GM12801 (cell line): ENCODE measurements around the gene MRPL40.

Source experiments
- TF ChIP-seq, protein P1 (sequence below): IDR thresholded peaks from one replicate; pipeline ENCODE4 v1.5.1; 2011; ENCODE audit warnings: control low read depth; ENCODE audit not compliant: insufficient read length; ENCODE audit errors: extremely low read depth

Gene MRPL40

DNA sequence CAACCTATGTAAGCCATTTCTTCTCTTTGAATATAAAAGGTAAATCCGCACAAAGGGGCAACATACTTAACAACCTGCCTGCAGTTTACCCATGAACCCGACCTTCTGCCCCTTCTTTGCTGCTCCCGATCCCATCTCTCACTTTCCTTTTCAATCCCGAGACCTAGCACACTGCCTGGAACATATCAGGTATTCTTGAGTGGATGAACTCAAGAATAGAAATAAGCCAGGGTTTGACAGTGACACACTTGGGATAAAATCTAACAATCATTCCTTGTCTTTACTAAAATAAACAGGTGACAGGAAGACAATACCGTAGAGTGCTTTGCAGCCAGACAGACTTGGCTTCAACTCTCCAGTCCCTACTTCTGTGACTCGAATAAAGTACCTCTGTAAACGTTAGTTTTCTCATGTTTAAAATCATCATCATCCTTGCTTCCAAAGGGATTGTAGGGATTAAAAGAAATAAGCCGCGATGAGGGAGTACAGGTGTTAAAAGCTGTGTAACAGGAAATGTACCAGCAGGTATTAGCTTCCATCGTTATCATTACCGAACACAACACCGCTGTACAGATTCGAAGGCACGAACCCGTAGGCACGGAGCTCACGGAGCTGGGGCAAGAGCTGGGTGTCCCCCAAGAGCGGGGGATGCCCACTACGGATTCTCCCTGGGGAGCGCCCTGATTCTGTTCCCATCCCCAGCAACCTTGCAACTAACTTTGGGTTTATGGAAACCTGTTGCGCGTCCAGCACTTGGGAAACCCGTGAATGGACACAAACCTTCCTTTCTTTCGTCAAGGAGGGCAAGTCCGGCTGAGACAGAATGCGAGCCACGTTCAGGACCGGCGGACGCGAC is 45.9 kb downstream of the MRPL40 start:
- TF ChIP-seq, protein P1, sequence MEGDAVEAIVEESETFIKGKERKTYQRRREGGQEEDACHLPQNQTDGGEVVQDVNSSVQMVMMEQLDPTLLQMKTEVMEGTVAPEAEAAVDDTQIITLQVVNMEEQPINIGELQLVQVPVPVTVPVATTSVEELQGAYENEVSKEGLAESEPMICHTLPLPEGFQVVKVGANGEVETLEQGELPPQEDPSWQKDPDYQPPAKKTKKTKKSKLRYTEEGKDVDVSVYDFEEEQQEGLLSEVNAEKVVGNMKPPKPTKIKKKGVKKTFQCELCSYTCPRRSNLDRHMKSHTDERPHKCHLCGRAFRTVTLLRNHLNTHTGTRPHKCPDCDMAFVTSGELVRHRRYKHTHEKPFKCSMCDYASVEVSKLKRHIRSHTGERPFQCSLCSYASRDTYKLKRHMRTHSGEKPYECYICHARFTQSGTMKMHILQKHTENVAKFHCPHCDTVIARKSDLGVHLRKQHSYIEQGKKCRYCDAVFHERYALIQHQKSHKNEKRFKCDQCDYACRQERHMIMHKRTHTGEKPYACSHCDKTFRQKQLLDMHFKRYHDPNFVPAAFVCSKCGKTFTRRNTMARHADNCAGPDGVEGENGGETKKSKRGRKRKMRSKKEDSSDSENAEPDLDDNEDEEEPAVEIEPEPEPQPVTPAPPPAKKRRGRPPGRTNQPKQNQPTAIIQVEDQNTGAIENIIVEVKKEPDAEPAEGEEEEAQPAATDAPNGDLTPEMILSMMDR: no peak

- TF ChIP-seq, protein P1: no peak
These were observed 46.6 kb downstream of the MRPL40 start, which contains the start of gene UFD1 for GRCh38 chr22:19478901-19479354. UFD1 (minus strand) TSS chr22:19479193; CDS start chr22:19479085, 108 bp downstream.

DNA sequence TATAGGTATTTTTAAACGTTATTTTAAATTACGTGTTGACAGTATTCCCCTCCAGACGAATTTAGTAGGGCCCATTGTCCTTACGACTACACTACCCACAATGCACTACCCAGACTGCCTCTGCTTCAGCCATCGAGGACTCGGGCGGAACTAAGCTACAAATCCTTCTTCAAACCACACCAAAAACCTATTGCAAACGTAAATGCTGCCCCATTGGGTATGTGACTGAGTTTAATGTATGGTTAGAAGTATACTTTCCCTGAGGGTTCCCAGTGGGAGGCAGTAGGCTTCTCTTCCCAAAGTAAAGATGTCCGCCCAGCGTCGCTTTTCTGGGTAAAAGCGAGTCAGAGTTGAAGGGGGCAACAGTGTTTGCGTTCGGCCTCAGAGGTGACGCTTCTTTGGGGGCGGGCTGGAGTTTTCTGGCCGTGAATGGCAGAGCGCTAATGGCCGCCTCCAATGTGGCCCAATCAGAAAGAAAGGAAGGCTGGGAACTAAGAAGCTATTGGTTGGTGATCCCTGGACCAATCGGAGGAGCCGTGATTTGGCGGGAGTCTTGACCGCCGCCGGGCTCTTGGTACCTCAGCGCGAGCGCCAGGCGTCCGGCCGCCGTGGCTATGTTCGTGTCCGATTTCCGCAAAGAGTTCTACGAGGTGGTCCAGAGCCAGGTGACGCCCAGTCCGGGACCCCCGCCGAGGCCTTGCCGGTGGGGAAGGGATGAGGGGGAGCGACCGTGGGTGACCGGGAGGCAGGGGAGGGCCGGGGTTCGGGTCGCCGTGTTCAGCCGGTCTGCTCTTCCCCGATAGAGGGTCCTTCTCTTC is 47.2 kb downstream of the MRPL40 start, which contains the start of gene CDC45:
CDC45 (plus strand) TSS at position 566 of the 818 bp plus-strand sequence; CDS start at position 615, 49 bp downstream.
- TF ChIP-seq, protein P1: no peak

GRCh38 chr22:19480173-19480568 is 47.8 kb downstream of the MRPL40 start:
- TF ChIP-seq, protein P1: no peak

GRCh38 chr22:19480789-19481188 is 48.4 kb downstream of the MRPL40 start:
- TF ChIP-seq, protein P1: no peak

- TF ChIP-seq, protein P1: no peak
These were observed 50.0 kb downstream of the MRPL40 start for GRCh38 chr22:19482297-19482696.
